ENCODE measurements around the gene UNC80. TPM values are rescaled to one million over a fixed set of nuclear protein-coding genes. Genes with fewer than 3 reads are reported as not detected.

The UNC80 gene
- total RNA-seq, 1 experiment from 2014 or later: not detected

DNA sequence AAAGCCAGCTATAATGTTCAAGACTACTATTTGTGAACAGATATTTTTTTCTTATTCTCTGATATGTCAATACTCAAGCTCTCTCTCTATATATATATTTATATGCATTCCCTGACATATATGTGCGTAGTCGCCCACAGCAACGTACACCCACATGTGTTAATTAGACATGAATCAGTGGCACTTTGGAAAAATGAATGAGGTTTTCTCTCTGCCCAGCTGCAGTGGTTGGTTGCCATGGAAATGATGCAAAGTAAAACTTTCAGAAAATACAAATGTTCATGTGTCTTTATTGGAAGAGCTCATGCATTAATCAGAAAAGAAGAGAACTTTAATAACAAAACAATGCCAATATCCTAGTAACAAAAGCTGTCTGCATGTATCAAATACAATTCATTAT lies 34.7 kb downstream of the UNC80 start:
- intact Hi-C loops (cut with micrococcal nuclease; ENCODE audit: unreplicated experiment): no loop called here
- no peaks in the 10 kb centered on the region for H3K27me3 ChIP-seq (ENCODE audit: insufficient read depth, low read depth)
- no peaks in the 10 kb centered on the region for H3K4me1 ChIP-seq (replicated peaks; ENCODE audit: insufficient read depth)
- no peak overlapping the region for H3K27ac ChIP-seq
- H3K4me3 ChIP-seq: no peak overlapping the region
- no peak overlapping the region for H2AFZ ChIP-seq
- H3K79me2 ChIP-seq (ENCODE audit: low read depth): no peaks in the 10 kb centered on the region
- no peak overlapping the region for H3K4me2 ChIP-seq
- H3K36me3 ChIP-seq (ENCODE audit: low read depth): no peaks in the 10 kb centered on the region
- ChIA-PET POLR2A (ENCODE audit: unreplicated experiment) (interaction anchor here (0.7 kb wide), 1 partner anchor 9 kb away, joined by 8 read pairs; no protein-coding TSS in a partner anchor), CTCF (no interaction called here)
- H3F3A ChIP-seq (ENCODE audit: insufficient read depth, low read depth): no peaks in the 10 kb centered on the region
- H3K9me2 ChIP-seq (ENCODE audit: insufficient read depth): no peaks in the 10 kb centered on the region
- no peak for DNase-seq
- no TSS peak for BruUV-seq (replicated peaks)
- no peaks in the 10 kb centered on the region for H3K9me3 ChIP-seq (ENCODE audit: insufficient read depth, low read depth)
- no peaks in the 10 kb centered on the region for H4K20me1 ChIP-seq (ENCODE audit: insufficient read depth)
- TF ChIP-seq, protein P1, sequence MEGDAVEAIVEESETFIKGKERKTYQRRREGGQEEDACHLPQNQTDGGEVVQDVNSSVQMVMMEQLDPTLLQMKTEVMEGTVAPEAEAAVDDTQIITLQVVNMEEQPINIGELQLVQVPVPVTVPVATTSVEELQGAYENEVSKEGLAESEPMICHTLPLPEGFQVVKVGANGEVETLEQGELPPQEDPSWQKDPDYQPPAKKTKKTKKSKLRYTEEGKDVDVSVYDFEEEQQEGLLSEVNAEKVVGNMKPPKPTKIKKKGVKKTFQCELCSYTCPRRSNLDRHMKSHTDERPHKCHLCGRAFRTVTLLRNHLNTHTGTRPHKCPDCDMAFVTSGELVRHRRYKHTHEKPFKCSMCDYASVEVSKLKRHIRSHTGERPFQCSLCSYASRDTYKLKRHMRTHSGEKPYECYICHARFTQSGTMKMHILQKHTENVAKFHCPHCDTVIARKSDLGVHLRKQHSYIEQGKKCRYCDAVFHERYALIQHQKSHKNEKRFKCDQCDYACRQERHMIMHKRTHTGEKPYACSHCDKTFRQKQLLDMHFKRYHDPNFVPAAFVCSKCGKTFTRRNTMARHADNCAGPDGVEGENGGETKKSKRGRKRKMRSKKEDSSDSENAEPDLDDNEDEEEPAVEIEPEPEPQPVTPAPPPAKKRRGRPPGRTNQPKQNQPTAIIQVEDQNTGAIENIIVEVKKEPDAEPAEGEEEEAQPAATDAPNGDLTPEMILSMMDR (conservative IDR thresholded peaks at IDR 0.05): no peak

- H3K36me3 ChIP-seq (ENCODE audit: low read depth): no peaks in the 10 kb centered on the region
- no peak overlapping the region for H2AFZ ChIP-seq
- ChIA-PET CTCF (no interaction called here), POLR2A (ENCODE audit: unreplicated experiment) (no interaction called here)
- no peaks in the 10 kb centered on the region for H3F3A ChIP-seq (ENCODE audit: insufficient read depth, low read depth)
- H4K20me1 ChIP-seq (ENCODE audit: insufficient read depth): no peaks in the 10 kb centered on the region
- no peak overlapping the region for H3K27ac ChIP-seq
- BruUV-seq (replicated peaks): no TSS peak
- no peak for DNase-seq
- TF ChIP-seq EZH2 (IDR thresholded peaks at IDR 0.05; ENCODE audit: low read depth): no peak
- TF ChIP-seq, protein P1 (conservative IDR thresholded peaks at IDR 0.05): no peak
- no peaks in the 10 kb centered on the region for H3K9me3 ChIP-seq (ENCODE audit: insufficient read depth, low read depth)
- H3K79me2 ChIP-seq (ENCODE audit: low read depth): no peaks in the 10 kb centered on the region
- H3K4me3 ChIP-seq: no peak overlapping the region
- no peaks in the 10 kb centered on the region for H3K27me3 ChIP-seq (ENCODE audit: insufficient read depth, low read depth)
- intact Hi-C loops (cut with micrococcal nuclease; ENCODE audit: unreplicated experiment): no loop called here
- H3K4me1 ChIP-seq (replicated peaks; ENCODE audit: insufficient read depth): no peaks in the 10 kb centered on the region
- no peak overlapping the region for H3K4me2 ChIP-seq
- H3K9me2 ChIP-seq (ENCODE audit: insufficient read depth): no peaks in the 10 kb centered on the region
Observed at GRCh38 chr2:209808521-209808920, 36.9 kb downstream of the UNC80 start.

- ChIA-PET POLR2A (ENCODE audit: unreplicated experiment) (no interaction called here), CTCF (no interaction called here)
- no peaks in the 10 kb centered on the region for H3K4me1 ChIP-seq (replicated peaks; ENCODE audit: insufficient read depth)
- no peaks in the 10 kb centered on the region for H3F3A ChIP-seq (ENCODE audit: insufficient read depth, low read depth)
- no peaks in the 10 kb centered on the region for H3K9me2 ChIP-seq (ENCODE audit: insufficient read depth)
- intact Hi-C loops (cut with micrococcal nuclease; ENCODE audit: unreplicated experiment): no loop called here
- H3K4me2 ChIP-seq: no peak overlapping the region
- no peak for TF ChIP-seq EZH2 (IDR thresholded peaks at IDR 0.05; ENCODE audit: low read depth)
- TF ChIP-seq, protein P1 (conservative IDR thresholded peaks at IDR 0.05): no peak
- H4K20me1 ChIP-seq (ENCODE audit: insufficient read depth): no peaks in the 10 kb centered on the region
- H3K27ac ChIP-seq: no peak overlapping the region
- no peak overlapping the region for H2AFZ ChIP-seq
- H3K4me3 ChIP-seq: no peak overlapping the region
- no TSS peak for BruUV-seq (replicated peaks)
- DNase-seq: no peak
- H3K27me3 ChIP-seq (ENCODE audit: insufficient read depth, low read depth): no peaks in the 10 kb centered on the region
- H3K36me3 ChIP-seq (ENCODE audit: low read depth): no peaks in the 10 kb centered on the region
- H3K79me2 ChIP-seq (ENCODE audit: low read depth): no peaks in the 10 kb centered on the region
- no peaks in the 10 kb centered on the region for H3K9me3 ChIP-seq (ENCODE audit: insufficient read depth, low read depth)
Observed at GRCh38 chr2:209809256-209809655, 37.6 kb downstream of the UNC80 start.

Measured in PC-9 (cell line).